ENCODE data around the gene NFAT5.
A peak's percentile ranks its signal among the peaks of the same experiment; 100 is the strongest.

NFAT5 gene

GRCh38 chr16:69601250-69601649 lies 35.5 kb downstream of the NFAT5 start:
- DNase-seq (ENCODE audit: low spot score), result no peak
- no peak for TF ChIP-seq CTCF (IDR thresholded peaks at IDR 0.05; ENCODE audit: extremely low read depth, missing control alignments)

GRCh38 chr16:69606985-69607384 lies 41.2 kb downstream of the NFAT5 start:
- TF ChIP-seq CTCF (IDR thresholded peaks at IDR 0.05; ENCODE audit: extremely low read depth, missing control alignments), result no peak
- no peak for DNase-seq (ENCODE audit: low spot score)

GRCh38 chr16:69607674-69608073 lies 41.9 kb downstream of the NFAT5 start:
- TF ChIP-seq CTCF (IDR thresholded peaks at IDR 0.05; ENCODE audit: extremely low read depth, missing control alignments), result no peak
- peak; percentile 11 for DNase-seq (ENCODE audit: low spot score)

- TF ChIP-seq CTCF (IDR thresholded peaks at IDR 0.05; ENCODE audit: extremely low read depth, missing control alignments), result no peak
- no peak for DNase-seq (ENCODE audit: low spot score)
Measured at GRCh38 chr16:69610356-69610755, 44.6 kb downstream of the NFAT5 start.

- no peak for TF ChIP-seq CTCF (IDR thresholded peaks at IDR 0.05; ENCODE audit: extremely low read depth, missing control alignments)
- DNase-seq (ENCODE audit: low spot score), result no peak
Measured at GRCh38 chr16:69611103-69611640, 45.4 kb downstream of the NFAT5 start.

GRCh38 chr16:69613378-69614154 lies 47.8 kb downstream of the NFAT5 start:
- peak; percentile 48 for DNase-seq (ENCODE audit: low spot score)
- TF ChIP-seq CTCF (IDR thresholded peaks at IDR 0.05; ENCODE audit: extremely low read depth, missing control alignments), result no peak

GRCh38 chr16:69615528-69615927 lies 49.8 kb downstream of the NFAT5 start:
- TF ChIP-seq CTCF (IDR thresholded peaks at IDR 0.05; ENCODE audit: extremely low read depth, missing control alignments), result no peak
- DNase-seq (ENCODE audit: low spot score), result no peak
